ENCODE results near the gene TEC. TPM values are rescaled to one million over a fixed set of nuclear protein-coding genes. Genes with fewer than 3 reads are reported as not detected.

TEC gene
- total and polyA plus RNA-seq, 8 donors: 0.81 to 7.0 (median 2.0) TPM

DNA sequence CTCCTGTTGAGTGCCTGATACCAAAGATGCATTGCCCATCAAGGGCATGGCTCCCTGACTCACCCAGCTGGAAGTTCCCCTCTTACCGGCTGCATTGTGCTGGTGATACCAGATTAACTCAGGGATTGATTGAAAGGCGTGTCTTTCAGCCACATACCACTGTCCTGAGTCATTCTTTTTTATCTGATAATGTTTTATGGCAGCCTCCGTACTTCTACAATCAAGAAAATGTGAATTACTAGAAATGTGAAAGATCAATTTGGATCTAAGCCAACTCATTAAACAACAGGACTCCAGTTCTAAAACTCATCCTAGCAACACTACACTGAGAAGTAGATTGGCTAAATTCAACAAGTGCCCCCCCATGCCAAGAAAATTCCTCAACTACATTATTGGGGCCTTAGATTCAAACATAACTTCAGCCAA lies 175.6 kb downstream of the TEC start:
- Histone ChIP-seq H3K27me3 (no peaks in the 10 kb centered on the region), H3K9me3 (no peaks in the 10 kb centered on the region), H3K4me1 (no peaks in the 10 kb centered on the region), H3K27ac (no peak overlapping the region), H3K4me3 (no peak overlapping the region), H3K36me3 (no peaks in the 10 kb centered on the region)
- intact Hi-C loops (cut with DNase I; ENCODE audit: low total_unique reads): no loop called here
- TF ChIP-seq EP300 (IDR thresholded peaks at IDR 0.05) (no peak), POLR2A (IDR thresholded peaks at IDR 0.05) (no peak), POLR2AphosphoS5 (IDR thresholded peaks at IDR 0.05) (no peak)
- TF ChIP-seq, protein P1, sequence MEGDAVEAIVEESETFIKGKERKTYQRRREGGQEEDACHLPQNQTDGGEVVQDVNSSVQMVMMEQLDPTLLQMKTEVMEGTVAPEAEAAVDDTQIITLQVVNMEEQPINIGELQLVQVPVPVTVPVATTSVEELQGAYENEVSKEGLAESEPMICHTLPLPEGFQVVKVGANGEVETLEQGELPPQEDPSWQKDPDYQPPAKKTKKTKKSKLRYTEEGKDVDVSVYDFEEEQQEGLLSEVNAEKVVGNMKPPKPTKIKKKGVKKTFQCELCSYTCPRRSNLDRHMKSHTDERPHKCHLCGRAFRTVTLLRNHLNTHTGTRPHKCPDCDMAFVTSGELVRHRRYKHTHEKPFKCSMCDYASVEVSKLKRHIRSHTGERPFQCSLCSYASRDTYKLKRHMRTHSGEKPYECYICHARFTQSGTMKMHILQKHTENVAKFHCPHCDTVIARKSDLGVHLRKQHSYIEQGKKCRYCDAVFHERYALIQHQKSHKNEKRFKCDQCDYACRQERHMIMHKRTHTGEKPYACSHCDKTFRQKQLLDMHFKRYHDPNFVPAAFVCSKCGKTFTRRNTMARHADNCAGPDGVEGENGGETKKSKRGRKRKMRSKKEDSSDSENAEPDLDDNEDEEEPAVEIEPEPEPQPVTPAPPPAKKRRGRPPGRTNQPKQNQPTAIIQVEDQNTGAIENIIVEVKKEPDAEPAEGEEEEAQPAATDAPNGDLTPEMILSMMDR (IDR thresholded peaks at IDR 0.05): no peak
- WGBS, 5 donors: 24 to 43% (median 29%) methylated on average over 3 of the region's 3 CpGs
- peak in 1 of 2 donors; percentile 26 for DNase-seq

DNA sequence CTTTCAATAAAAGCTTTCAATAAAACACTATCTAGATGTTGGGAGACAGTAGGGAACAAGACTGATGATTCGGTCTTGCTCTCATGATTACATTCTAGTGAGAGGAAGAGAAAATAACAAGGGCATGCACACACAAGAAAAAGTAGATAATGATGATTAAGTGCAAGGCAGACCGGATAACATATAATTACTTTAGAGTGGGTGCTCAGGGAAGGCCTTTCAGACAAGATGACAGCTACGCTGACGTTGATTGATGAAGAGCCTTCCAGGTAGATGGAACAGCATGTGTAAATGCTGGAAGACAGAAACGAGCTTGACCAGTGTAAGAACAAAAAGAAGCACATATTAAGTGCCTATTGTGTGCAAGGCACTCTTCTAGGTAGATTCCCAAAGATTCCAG lies 179.0 kb downstream of the TEC start:
- TF ChIP-seq POLR2A (IDR thresholded peaks at IDR 0.05): no peak
- DNase-seq: no peak
- H3K27me3 ChIP-seq: no peaks in the 10 kb centered on the region
- intact Hi-C loops (cut with DNase I; ENCODE audit: low total_unique reads): no loop called here
- no peaks in the 10 kb centered on the region for H3K36me3 ChIP-seq
- no peak overlapping the region for H3K4me3 ChIP-seq
- H3K4me1 ChIP-seq: no peaks in the 10 kb centered on the region
- H3K27ac ChIP-seq: no peak overlapping the region
- 58 to 75% (median 66%) methylated on average over 5 of the region's 5 CpGs for WGBS, 5 donors
- no peaks in the 10 kb centered on the region for H3K9me3 ChIP-seq

DNA sequence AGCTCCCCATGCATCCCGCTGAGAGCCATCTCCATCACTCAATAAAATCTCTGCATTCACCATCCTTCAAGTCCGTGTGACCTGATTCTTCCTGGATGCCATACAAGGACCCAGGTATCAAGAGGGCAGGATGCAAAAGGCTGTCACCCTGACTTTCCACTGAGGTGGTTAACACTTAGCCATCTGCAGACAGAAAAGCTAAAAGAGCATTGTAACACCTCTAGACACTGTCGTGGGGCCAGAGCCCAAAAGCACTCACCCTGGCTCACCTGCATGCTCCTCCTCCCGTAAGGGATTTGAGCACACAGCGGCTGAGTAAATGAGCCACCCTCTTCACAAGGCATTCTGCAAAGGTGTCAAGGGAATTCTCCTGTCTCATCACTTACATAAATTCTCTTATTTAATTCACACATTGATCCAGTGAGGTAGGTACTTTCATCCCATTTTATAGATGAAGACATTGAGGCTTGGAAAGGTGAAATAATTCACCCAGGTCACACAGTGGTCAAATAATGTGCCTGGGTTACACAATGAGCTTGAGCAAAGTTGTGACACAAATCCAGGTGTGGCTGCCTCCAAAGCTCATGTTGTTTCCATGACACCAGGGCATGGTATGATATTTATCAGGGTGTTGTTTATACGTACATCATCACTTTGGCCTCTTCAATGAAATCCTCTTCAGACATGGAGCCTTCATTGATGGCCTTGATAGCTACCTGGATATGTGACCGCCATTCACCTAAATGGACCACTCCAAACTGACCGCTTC lies 183.6 kb downstream of the TEC start:
- no peak for DNase-seq
- H3K4me1 ChIP-seq: no peaks in the 10 kb centered on the region
- no peaks in the 10 kb centered on the region for H3K27me3 ChIP-seq
- H3K27ac ChIP-seq: no peak overlapping the region
- H3K4me3 ChIP-seq: no peak overlapping the region
- H3K9me3 ChIP-seq: no peaks in the 10 kb centered on the region
- WGBS, 5 donors: 66 to 71% (median 67%) methylated on average over 8 of the region's 8 CpGs
- no peak for TF ChIP-seq EP300 (IDR thresholded peaks at IDR 0.05)
- no peaks in the 10 kb centered on the region for H3K36me3 ChIP-seq
- intact Hi-C loops (cut with DNase I; ENCODE audit: low total_unique reads): loop anchor here (10.0 kb wide), 2 partner anchors 81 to 151 kb away; no protein-coding TSS in a partner anchor

Small RNA genes within 50 kb of the gene (small RNA-seq; reads per million reads assigned to genes)
- gene RF00019 (0 reads per million in 4 donors), gene RF00026 (0 reads per million in 4 donors), gene RNU6-838P (0 reads per million in 4 donors)

Other genes with a start within 250 kb of the TEC start
- gene TXK, start 135.6 kb downstream of the TEC start, total RNA-seq: 1 to 10 TPM in 4 of 5 donors, not detected in 1; 1.2 to 8.3 (median 4.4) TPM
- gene TXK, start 135.6 kb downstream of the TEC start, polyA plus RNA-seq: under 1 TPM; 0.15 to 0.63 (median 0.37) TPM
- gene SLAIN2, start 71.7 kb upstream of the TEC start, total RNA-seq: 100 to 1,000 TPM in 1 of 5 donors, 10 to 100 TPM in 4; 27.7 to 274 (median 40.9) TPM
- gene SLAIN2, start 71.7 kb upstream of the TEC start, polyA plus RNA-seq: 10 to 100 TPM; 16.7 to 34.8 (median 19.7) TPM
- 1 to 10 TPM in 1 of 5 donors, under 1 TPM in 1, not detected in 3; 0.73 to 1.7 TPM for gene SLC10A4, start 213.5 kb upstream of the TEC start, total RNA-seq
- under 1 TPM in 1 of 3 donors, not detected in 2; 0.38 TPM for gene SLC10A4, start 213.5 kb upstream of the TEC start, polyA plus RNA-seq
- not detected for gene ZAR1, start 220.4 kb upstream of the TEC start, total RNA-seq
- not detected for gene ZAR1, start 220.4 kb upstream of the TEC start, polyA plus RNA-seq